ENCODE data around the gene VPS13C. TPM values are rescaled to one million over a fixed set of nuclear protein-coding genes. Genes with fewer than 3 reads are reported as not detected.

The VPS13C gene
- total RNA-seq, 2 experiments from 2014 or later, result 69.7 to 73.2 TPM

- Mint-ChIP-seq H3K4me1 (ENCODE audit: low read depth) (no peaks in the 10 kb centered on the region), H3K4me3 (no peak overlapping the region), H3K36me3 (ENCODE audit: low read depth) (no peaks in the 10 kb centered on the region), H3K27me3 (no peaks in the 10 kb centered on the region), H3K27ac (no peak overlapping the region), H3K9me3 (peaks cover 3% of the 10 kb centered on the region)
- no peaks in the 10 kb centered on the region for H3K36me3 ChIP-seq (ENCODE audit: insufficient read depth, low read length)
- H3K9me3 ChIP-seq (ENCODE audit: control insufficient read depth in 1 of 2, insufficient read depth in 1 of 2, low read length in 2 of 2), result no peaks in the 10 kb centered on the region
- intact Hi-C loops (cut with DNase I, micrococcal nuclease), result no loop called here
- H3K4me3 ChIP-seq (ENCODE audit: low read length), result no peak overlapping the region
- TF ChIP-seq, protein P1, sequence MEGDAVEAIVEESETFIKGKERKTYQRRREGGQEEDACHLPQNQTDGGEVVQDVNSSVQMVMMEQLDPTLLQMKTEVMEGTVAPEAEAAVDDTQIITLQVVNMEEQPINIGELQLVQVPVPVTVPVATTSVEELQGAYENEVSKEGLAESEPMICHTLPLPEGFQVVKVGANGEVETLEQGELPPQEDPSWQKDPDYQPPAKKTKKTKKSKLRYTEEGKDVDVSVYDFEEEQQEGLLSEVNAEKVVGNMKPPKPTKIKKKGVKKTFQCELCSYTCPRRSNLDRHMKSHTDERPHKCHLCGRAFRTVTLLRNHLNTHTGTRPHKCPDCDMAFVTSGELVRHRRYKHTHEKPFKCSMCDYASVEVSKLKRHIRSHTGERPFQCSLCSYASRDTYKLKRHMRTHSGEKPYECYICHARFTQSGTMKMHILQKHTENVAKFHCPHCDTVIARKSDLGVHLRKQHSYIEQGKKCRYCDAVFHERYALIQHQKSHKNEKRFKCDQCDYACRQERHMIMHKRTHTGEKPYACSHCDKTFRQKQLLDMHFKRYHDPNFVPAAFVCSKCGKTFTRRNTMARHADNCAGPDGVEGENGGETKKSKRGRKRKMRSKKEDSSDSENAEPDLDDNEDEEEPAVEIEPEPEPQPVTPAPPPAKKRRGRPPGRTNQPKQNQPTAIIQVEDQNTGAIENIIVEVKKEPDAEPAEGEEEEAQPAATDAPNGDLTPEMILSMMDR (IDR thresholded peaks at IDR 0.05), result no peak
- ChIA-PET POLR2A (no interaction called here), CTCF (no interaction called here)
- H3K4me1 ChIP-seq (ENCODE audit: insufficient read depth, low read length), result no peaks in the 10 kb centered on the region
- no peak overlapping the region for H3K27ac ChIP-seq (ENCODE audit: low read depth in 1 of 2, low read length in 2 of 2)
- no peaks in the 10 kb centered on the region for H3K27me3 ChIP-seq (ENCODE audit: control insufficient read depth in 1 of 2, insufficient read depth in 2 of 2, low read length in 2 of 2)
- no peak for ATAC-seq (ENCODE audit: poor library complexity)
- no peak for DNase-seq
Measured at GRCh38 chr15:62088353-62088693, 28.1 kb upstream of the VPS13C start.

DNA sequence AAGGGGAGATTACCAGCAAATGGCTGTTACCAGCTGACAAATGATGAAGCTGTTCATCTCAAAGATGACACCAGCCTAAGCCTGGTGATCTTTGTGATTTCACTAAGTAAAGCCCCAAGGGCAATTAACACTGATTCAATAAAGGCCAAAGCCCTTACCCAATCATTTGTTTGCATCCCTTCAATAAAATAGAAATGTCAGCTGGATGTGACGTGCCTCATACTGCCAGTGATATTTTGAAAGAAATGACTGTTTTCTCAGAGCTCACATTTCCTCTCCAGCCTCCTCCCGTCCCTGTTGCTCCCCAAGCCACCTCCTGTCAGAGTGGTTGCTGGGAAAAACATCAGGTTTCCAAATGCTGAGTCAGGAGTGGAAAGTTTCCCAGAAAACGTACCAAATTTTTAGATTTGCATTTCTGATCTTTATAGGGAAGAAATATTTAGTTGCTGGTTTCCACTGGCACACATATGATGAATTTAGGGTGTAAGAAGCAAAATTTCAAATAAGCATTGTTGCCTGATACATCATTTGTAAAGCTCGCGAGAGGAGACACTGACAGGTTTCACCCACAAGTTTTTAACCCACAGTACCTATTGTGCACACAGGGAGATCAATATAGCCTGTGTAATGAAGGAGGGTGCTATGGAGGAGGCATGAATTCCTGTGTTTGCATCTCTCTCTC lies 27.6 kb upstream of the VPS13C start:
- no peaks in the 10 kb centered on the region for H3K9me3 ChIP-seq (ENCODE audit: control insufficient read depth in 1 of 2, insufficient read depth in 1 of 2, low read length in 2 of 2)
- H3K36me3 ChIP-seq (ENCODE audit: insufficient read depth, low read length), result no peaks in the 10 kb centered on the region
- no peaks in the 10 kb centered on the region for H3K27me3 ChIP-seq (ENCODE audit: control insufficient read depth in 1 of 2, insufficient read depth in 2 of 2, low read length in 2 of 2)
- H3K36me3 Mint-ChIP-seq (ENCODE audit: low read depth), result no peaks in the 10 kb centered on the region
- ATAC-seq (ENCODE audit: poor library complexity) (no peak), DNase-seq (no peak)
- no peak overlapping the region for H3K4me3 ChIP-seq (ENCODE audit: low read length)
- ChIA-PET POLR2A (no interaction called here), CTCF (no interaction called here)
- TF ChIP-seq, protein P1 (IDR thresholded peaks at IDR 0.05), result no peak
- H3K4me1 ChIP-seq (ENCODE audit: insufficient read depth, low read length), result no peaks in the 10 kb centered on the region
- H3K27me3 Mint-ChIP-seq, result no peaks in the 10 kb centered on the region
- H3K27ac ChIP-seq (ENCODE audit: low read depth in 1 of 2, low read length in 2 of 2), result no peak overlapping the region
- H3K9me3 Mint-ChIP-seq, result peaks cover 3% of the 10 kb centered on the region
- no peak overlapping the region for H3K27ac Mint-ChIP-seq
- H3K4me1 Mint-ChIP-seq (ENCODE audit: low read depth), result no peaks in the 10 kb centered on the region
- H3K4me3 Mint-ChIP-seq, result no peak overlapping the region
- intact Hi-C loops (cut with DNase I, micrococcal nuclease), result no loop called here

- Histone ChIP-seq H3K9me3 (ENCODE audit: control insufficient read depth in 1 of 2, insufficient read depth in 1 of 2, low read length in 2 of 2) (no peaks in the 10 kb centered on the region), H3K4me3 (ENCODE audit: low read length) (no peak overlapping the region), H3K27me3 (ENCODE audit: control insufficient read depth in 1 of 2, insufficient read depth in 2 of 2, low read length in 2 of 2) (no peaks in the 10 kb centered on the region), H3K27ac (ENCODE audit: low read depth in 1 of 2, low read length in 2 of 2) (no peak overlapping the region), H3K4me1 (ENCODE audit: insufficient read depth, low read length) (no peaks in the 10 kb centered on the region), H3K36me3 (ENCODE audit: insufficient read depth, low read length) (no peaks in the 10 kb centered on the region)
- peaks cover 3% of the 10 kb centered on the region for H3K9me3 Mint-ChIP-seq
- DNase-seq (no peak), ATAC-seq (ENCODE audit: poor library complexity) (no peak)
- H3K27ac Mint-ChIP-seq, result no peak overlapping the region
- TF ChIP-seq, protein P1 (IDR thresholded peaks at IDR 0.05), result no peak
- H3K4me1 Mint-ChIP-seq (ENCODE audit: low read depth), result no peaks in the 10 kb centered on the region
- H3K36me3 Mint-ChIP-seq (ENCODE audit: low read depth), result no peaks in the 10 kb centered on the region
- ChIA-PET CTCF (no interaction called here), POLR2A (no interaction called here)
- no peaks in the 10 kb centered on the region for H3K27me3 Mint-ChIP-seq
- H3K4me3 Mint-ChIP-seq, result no peak overlapping the region
- intact Hi-C loops (cut with DNase I, micrococcal nuclease), result no loop called here
Measured at GRCh38 chr15:62085740-62086139, 25.5 kb upstream of the VPS13C start.

Data from CD4-positive, alpha-beta T cell (primary cell).